Aorta (tissue), 5 donors: ENCODE data around the gene TCF7. TPM values are rescaled to one million over a fixed set of nuclear protein-coding genes. Genes with fewer than 3 reads are reported as not detected.

Experiments used
- ATAC-seq: fragments of 200-7000 bp; cut with Tn5 transposase; one replicate; pipeline ENCODE4 v1.9.1; 2022; ENCODE audit warnings: moderate library complexity; ENCODE audit not compliant: low FRiP score
- DNase-seq, 2 donors: peaks; one replicate each; pipeline ENCODE4 v3.0.0-alpha.2; 2020
- H3K27ac ChIP-seq, 2 donors: one replicate each; pipeline ENCODE4 v1.5.1; 2013; ENCODE audit warnings: low read length in 2 of 2, mild to moderate bottlenecking in 2 of 2, moderate library complexity in 2 of 2, control low read depth in 1 of 2, inconsistent platforms in 1 of 2, low read depth in 1 of 2
- H3K27me3 ChIP-seq, 2 donors: one replicate each; pipeline ENCODE4 v1.6.1; 2013; ENCODE audit warnings: control low read depth in 1 of 2, low read length in 1 of 2, mild to moderate bottlenecking in 1 of 2, moderate library complexity in 1 of 2; ENCODE audit not compliant: insufficient read depth in 2 of 2, control insufficient read depth in 1 of 2
- H3K36me3 ChIP-seq, 2 donors: one replicate each; pipeline ENCODE4 v1.6.1; 2013; ENCODE audit warnings: control low read depth in 1 of 2, low read length in 1 of 2, mild to moderate bottlenecking in 1 of 2; ENCODE audit not compliant: insufficient read depth in 2 of 2, control insufficient read depth in 1 of 2
- H3K4me1 ChIP-seq, 2 donors: one replicate each; pipeline ENCODE4 v1.6.1; 2013; ENCODE audit warnings: low read length in 2 of 2, control low read depth in 1 of 2, mild to moderate bottlenecking in 1 of 2, moderate library complexity in 1 of 2; ENCODE audit not compliant: insufficient read depth in 2 of 2, control insufficient read depth in 1 of 2
- H3K4me3 ChIP-seq, 2 donors: one replicate each; pipeline ENCODE4 v1.5.1; 2013; ENCODE audit warnings: low read length in 2 of 2, control low read depth in 1 of 2, mild to moderate bottlenecking in 1 of 2
- H3K9me3 ChIP-seq: one replicate; pipeline ENCODE4 v1.6.1; 2013; ENCODE audit warnings: mild to moderate bottlenecking, low read length; ENCODE audit not compliant: control insufficient read depth
- WGBS, 2 donors: extraction: QIAGEN DNeasy Blood & Tissue Kit; methylation state at CpG; one replicate each; pipeline ENCODE4 v1.1.7; 2013; 5-methylcytosine and 5-hydroxymethylcytosine counted together
- intact Hi-C, 2 donors: fragments of 100-400 bp; cut with DNase I; formaldehyde crosslinking; loops; one replicate each; pipeline versions ENCODE4 v1.14.2 to v1.15.0; 2022
- polyA plus RNA-seq, 2 donors: library from polyadenylated mRNA; stranded (reverse); fragments of 200-250 nt; gene quantifications; one replicate each; pipeline ENCODE4 v1.2.3, GENCODE V29; 2013
- total RNA-seq, 2 donors: library from RNA; stranded (reverse); fragmentation: NEBNext Ultra II Directional; extraction: Animal tissue kit (Norgen Biotek cat#: 25700); gene quantifications; one replicate each; pipeline ENCODE4 v1.2.1, GENCODE V29; 2021
- donor health status: healthy with polysubstance abuse.
- donor health status: Bipolar disorder and iron deficiency.
- donor health status: DM: no; HTN: no; CAD: no.
- donor health status: DM: no; HTN: no; CAD: no.
- donor health status: DM: yes; HTN: yes; CAD: no.

TCF7 gene
- total and polyA plus RNA-seq, 4 donors: 0.54 to 4.4 (median 2.2) TPM

- Histone ChIP-seq H3K4me3 (no peak overlapping the region), H3K9me3 (no peaks in the 10 kb centered on the region), H3K4me1 (no peaks in the 10 kb centered on the region), H3K27ac (no peak overlapping the region), H3K36me3 (no peaks in the 10 kb centered on the region), H3K27me3 (no peaks in the 10 kb centered on the region)
- ATAC-seq (peak; percentile 23), DNase-seq (peak; percentile 70 to 85)
- 12 to 14% methylated on average over 14 of the region's 14 CpGs for WGBS, 2 donors
- intact Hi-C loops: no loop called here
These were observed 10.8 kb downstream of the TCF7 start for GRCh38 chr5:134125039-134126015.

GRCh38 chr5:134127376-134127861 is 12.9 kb downstream of the TCF7 start:
- H3K27ac ChIP-seq: no peak overlapping the region
- no peaks in the 10 kb centered on the region for H3K9me3 ChIP-seq
- ATAC-seq (no peak), DNase-seq (peak; percentile 66 to 82)
- whole genome bisulfite sequencing, 2 donors: 12 to 20% methylated on average over 14 to 15 of the region's 15 CpGs
- no peaks in the 10 kb centered on the region for H3K27me3 ChIP-seq
- H3K4me3 ChIP-seq: no peak overlapping the region
- intact Hi-C loops: no loop called here
- no peaks in the 10 kb centered on the region for H3K4me1 ChIP-seq
- H3K36me3 ChIP-seq: no peaks in the 10 kb centered on the region

- no peaks in the 10 kb centered on the region for H3K36me3 ChIP-seq
- intact Hi-C loops: no loop called here
- H3K9me3 ChIP-seq: no peaks in the 10 kb centered on the region
- ATAC-seq: no peak
- no peaks in the 10 kb centered on the region for H3K27me3 ChIP-seq
- no peak overlapping the region for H3K27ac ChIP-seq
- H3K4me1 ChIP-seq: no peaks in the 10 kb centered on the region
- no peak for DNase-seq
- WGBS, 2 donors: 37 to 54% methylated on average over 18 of the region's 18 CpGs
- H3K4me3 ChIP-seq: no peak overlapping the region
These were observed 13.6 kb downstream of the TCF7 start for GRCh38 chr5:134127988-134128647.

- DNase-seq: no peak
- no peak for ATAC-seq
- Histone ChIP-seq H3K4me1 (no peaks in the 10 kb centered on the region), H3K4me3 (no peak overlapping the region), H3K36me3 (no peaks in the 10 kb centered on the region), H3K27ac (no peak overlapping the region), H3K9me3 (no peaks in the 10 kb centered on the region), H3K27me3 (no peaks in the 10 kb centered on the region)
- 91 to 94% methylated on average over 5 of the region's 5 CpGs for WGBS, 2 donors
- intact Hi-C loops: no loop called here
These were observed 14.1 kb downstream of the TCF7 start for GRCh38 chr5:134128648-134128995.

GRCh38 chr5:134129411-134130238 is 15.1 kb downstream of the TCF7 start:
- intact Hi-C loops: no loop called here
- no peaks in the 10 kb centered on the region for H3K4me1 ChIP-seq
- 92 to 93% methylated on average over 24 to 25 of the region's 25 CpGs for WGBS, 2 donors
- H3K4me3 ChIP-seq: no peak overlapping the region
- H3K27me3 ChIP-seq: no peaks in the 10 kb centered on the region
- peaks cover 0 to 2% of the 10 kb centered on the region in 2 donors for H3K36me3 ChIP-seq
- DNase-seq (peak in 1 of 2 donors; percentile 21), ATAC-seq (no peak)
- no peaks in the 10 kb centered on the region for H3K9me3 ChIP-seq
- no peak overlapping the region for H3K27ac ChIP-seq

- Histone ChIP-seq H3K27me3 (no peaks in the 10 kb centered on the region), H3K4me3 (no peak overlapping the region), H3K27ac (no peak overlapping the region), H3K36me3 (peaks cover 0 to 2% of the 10 kb centered on the region in 2 donors), H3K4me1 (no peaks in the 10 kb centered on the region), H3K9me3 (no peaks in the 10 kb centered on the region)
- ATAC-seq (no peak), DNase-seq (peak; percentile 33 to 62)
- 87 to 94% methylated on average over 8 of the region's 8 CpGs for WGBS, 2 donors
- intact Hi-C loops: no loop called here
These were observed 15.9 kb downstream of the TCF7 start for GRCh38 chr5:134130239-134130945.

GRCh38 chr5:134131165-134131564 is 16.7 kb downstream of the TCF7 start:
- WGBS, 2 donors: 87 to 91% methylated on average over 3 of the region's 3 CpGs
- Histone ChIP-seq H3K27me3 (no peaks in the 10 kb centered on the region), H3K27ac (no peak overlapping the region), H3K4me1 (no peaks in the 10 kb centered on the region), H3K36me3 (peaks cover 0 to 2% of the 10 kb centered on the region in 2 donors), H3K9me3 (no peaks in the 10 kb centered on the region), H3K4me3 (no peak overlapping the region)
- intact Hi-C loops: no loop called here
- DNase-seq: peak in 1 of 2 donors; percentile 42
- no peak for ATAC-seq
